ENCODE data around the gene HHIPL1. TPM values are rescaled to one million over a fixed set of nuclear protein-coding genes. Genes with fewer than 3 reads are reported as not detected.

Gene HHIPL1
- total RNA-seq, 4 donors from 2014 or later = 2.6 to 3.9 (median 3.1) TPM

GRCh38 chr14:99686557-99687283, 41.8 kb downstream of the HHIPL1 start:
- 80 to 82% methylated on average over 8 of the region's 8 CpGs for WGBS, 2 donors

DNA sequence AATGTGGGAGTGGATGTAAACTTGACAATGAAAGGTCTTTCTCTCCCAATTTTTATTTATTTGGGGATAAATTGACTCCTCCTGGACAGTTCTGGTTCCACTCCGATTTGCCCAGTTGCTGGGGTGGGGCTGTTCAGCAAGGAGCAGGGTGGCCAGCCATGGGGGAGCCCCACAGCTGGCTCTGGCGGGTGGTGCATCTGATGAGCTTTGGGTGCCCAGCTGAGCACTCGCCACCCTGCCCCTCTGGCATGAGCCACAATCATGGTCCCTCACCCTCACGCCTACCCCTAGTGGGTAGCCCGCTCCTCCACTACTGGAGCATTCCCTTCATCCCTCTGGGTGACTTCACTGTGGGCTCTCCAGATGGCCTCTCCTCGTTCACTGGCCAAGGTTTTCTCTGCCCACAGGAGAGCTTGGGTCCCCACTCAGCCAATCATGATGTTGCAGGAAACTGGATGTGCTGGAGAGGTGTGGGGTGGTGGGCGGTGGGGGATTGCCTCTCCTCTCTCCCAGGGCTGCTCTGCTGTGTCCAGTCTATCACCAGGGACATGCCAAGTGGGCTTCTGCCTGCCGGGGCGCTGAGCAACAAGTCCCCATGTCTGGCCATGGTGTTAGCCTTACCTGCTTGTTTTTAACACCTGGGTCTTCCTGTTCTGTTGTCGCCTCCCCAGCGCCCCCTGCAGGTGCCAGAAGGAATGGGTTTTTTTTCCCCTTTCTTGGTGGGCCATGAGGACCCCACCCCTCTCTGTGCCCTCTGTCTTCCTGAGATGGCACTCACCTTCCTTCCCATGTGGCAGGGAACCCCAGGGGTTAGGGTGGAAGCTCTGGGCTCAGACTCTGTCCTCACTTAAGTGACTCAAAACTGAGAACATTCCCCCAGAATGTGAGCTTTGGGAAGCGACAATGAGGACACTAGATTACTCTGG, 42.6 kb downstream of the HHIPL1 start:
- Histone ChIP-seq H3K9me3 (no peaks in the 10 kb centered on the region), H3K27me3 (no peaks in the 10 kb centered on the region), H3K4me3 (no peak overlapping the region), H3K36me3 (no peaks in the 10 kb centered on the region), H3K27ac (no peak overlapping the region), H3K4me1 (peaks cover 0 to 17% (median 9%) of the 10 kb centered on the region in 4 donors)
- 62% methylated on average over 12 of the region's 12 CpGs for WGBS, 2 donors
- TF ChIP-seq CTCF (IDR thresholded peaks at IDR 0.05) (peak in 3 of 5 experiments; percentile 28 to 52 (median 45)), EP300 (IDR thresholded peaks at IDR 0.05) (no peak), POLR2A (IDR thresholded peaks at IDR 0.05) (no peak)
- DNase-seq (ENCODE audit: low spot score in 2 of 2) = no peak

More at GRCh38 chr14:99686557-99687283, 41.8 kb downstream of the HHIPL1 start:
- no peaks in the 10 kb centered on the region for H3K36me3 ChIP-seq
- TF ChIP-seq EP300 (IDR thresholded peaks at IDR 0.05) = no peak
- no peak for TF ChIP-seq POLR2A (IDR thresholded peaks at IDR 0.05)
- TF ChIP-seq CTCF (IDR thresholded peaks at IDR 0.05) = no peak
- H3K9me3 ChIP-seq = no peaks in the 10 kb centered on the region
- DNase-seq (ENCODE audit: low spot score in 2 of 2) = no peak
- H3K4me3 ChIP-seq = no peak overlapping the region
- H3K27me3 ChIP-seq = no peaks in the 10 kb centered on the region
- H3K4me1 ChIP-seq = peaks cover 0 to 20% (median 9%) of the 10 kb centered on the region in 4 donors
- H3K27ac ChIP-seq = no peak overlapping the region

- Histone ChIP-seq H3K27me3 (no peaks in the 10 kb centered on the region), H3K4me1 (peaks cover 0 to 11% (median 4%) of the 10 kb centered on the region in 4 donors), H3K9me3 (no peaks in the 10 kb centered on the region), H3K4me3 (no peak overlapping the region), H3K27ac (no peak overlapping the region), H3K36me3 (no peaks in the 10 kb centered on the region)
- no peak for DNase-seq (ENCODE audit: low spot score in 2 of 2)
- 40 to 54% methylated on average over 10 of the region's 10 CpGs for WGBS, 2 donors
- TF ChIP-seq EP300 (IDR thresholded peaks at IDR 0.05) (no peak), POLR2A (IDR thresholded peaks at IDR 0.05) (no peak), CTCF (IDR thresholded peaks at IDR 0.05) (no peak)
Observed at GRCh38 chr14:99688210-99688581, 43.3 kb downstream of the HHIPL1 start.

GRCh38 chr14:99688629-99689028, 43.7 kb downstream of the HHIPL1 start:
- WGBS, 2 donors = 87% methylated on average over 11 of the region's 11 CpGs
- H3K4me1 ChIP-seq = peaks cover 0 to 9% (median 2%) of the 10 kb centered on the region in 4 donors
- no peak overlapping the region for H3K27ac ChIP-seq
- H3K9me3 ChIP-seq = no peaks in the 10 kb centered on the region
- H3K4me3 ChIP-seq = no peak overlapping the region
- no peak for TF ChIP-seq POLR2A (IDR thresholded peaks at IDR 0.05)
- no peak for TF ChIP-seq CTCF (IDR thresholded peaks at IDR 0.05)
- TF ChIP-seq EP300 (IDR thresholded peaks at IDR 0.05) = no peak
- no peaks in the 10 kb centered on the region for H3K27me3 ChIP-seq
- DNase-seq (ENCODE audit: low spot score in 2 of 2) = no peak
- no peaks in the 10 kb centered on the region for H3K36me3 ChIP-seq

Measured in tibial nerve (tissue), 4 donors.